Panc1 (cell line): ENCODE data around the gene SOX8. TPM values are rescaled to one million over a fixed set of nuclear protein-coding genes. Genes with fewer than 3 reads are reported as not detected.

Source experiments
- ATAC-seq: fragments of 200-7000 bp; cut with Tn5 transposase; 2 replicates; pipeline ENCODE4 v1.9.1; 2020; ENCODE audit warnings: mild to moderate bottlenecking, moderate library complexity
- BruUV-seq: library from RNA; stranded (reverse); fragments of 400-500 nt; replicated peaks from 2 replicates; lab custom pipeline; 2021; lab: Mats Ljungman, UMichigan
- CTCF ChIA-PET: fragments of 300-600 bp; sonication (Branson Sonifier 250); formaldehyde crosslinking; loops from one replicate; lab custom pipeline; 2022; ENCODE audit warnings: antibody characterized with exemption; lab: Charles Lee
- POLR2A ChIA-PET: fragments of 300-600 bp; sonication (Branson Sonifier 250); formaldehyde crosslinking; loops from one replicate; lab custom pipeline; 2022; ENCODE audit warnings: antibody characterized with exemption; lab: Charles Lee
- DNase-seq: peaks from one replicate; pipeline ENCODE4 v3.0.0-alpha.2; 2010; ENCODE audit warnings: low read depth, low spot score
- H3K27ac ChIP-seq: 2 replicates; pipeline ENCODE4 v1.5.1; 2011; ENCODE audit warnings: mild to moderate bottlenecking, low read length, inconsistent platforms
- H3K27me3 ChIP-seq: fragments of 200-500 bp; sonication (Bioruptor generic); 2 replicates; pipeline ENCODE4 v1.6.0; 2014; ENCODE audit warnings: low read length, inconsistent platforms; ENCODE audit not compliant: control insufficient read depth, insufficient read depth
- H3K36me3 ChIP-seq: fragments of 200-500 bp; sonication (Bioruptor generic); 2 replicates; pipeline ENCODE4 v1.5.1; 2014; ENCODE audit warnings: inconsistent platforms, mild to moderate bottlenecking, low read length, moderate library complexity; ENCODE audit not compliant: control insufficient read depth, insufficient read depth
- H3K4me1 ChIP-seq: 2 replicates; pipeline ENCODE4 v1.5.1; 2011; ENCODE audit warnings: inconsistent platforms, mild to moderate bottlenecking, low read length, moderate library complexity; ENCODE audit not compliant: control insufficient read depth, insufficient read depth
- H3K4me3 ChIP-seq, 2 experiments: 2 replicates each; pipeline ENCODE4 v1.5.1; 2011 to 2012; ENCODE audit warnings: low read depth in 2 of 2, low read length in 2 of 2, mild to moderate bottlenecking in 2 of 2, inconsistent platforms in 1 of 2, moderate library complexity in 1 of 2
- H3K9me3 ChIP-seq: fragments of 200-500 bp; sonication (Bioruptor generic); 2 replicates; pipeline ENCODE4 v1.5.1; 2014; ENCODE audit warnings: low read depth, mild to moderate bottlenecking, inconsistent platforms, low read length, moderate library complexity; ENCODE audit not compliant: control insufficient read depth, insufficient read depth
- CTCF ChIP-seq: fragments of 450-650 bp; IDR thresholded peaks from 2 replicates; pipeline ENCODE4 v1.5.1; 2017; ENCODE audit warnings: mild to moderate bottlenecking
- POLR2AphosphoS5 ChIP-seq: IDR thresholded peaks from 2 replicates; pipeline ENCODE4 v1.6.1; 2012; ENCODE audit warnings: mild to moderate bottlenecking, low read depth, low read length, moderate library complexity
- REST ChIP-seq, 2 experiments: IDR thresholded peaks; 2 replicates each; pipeline ENCODE4 v1.6.1; 2011 to 2012; ENCODE audit warnings: low read depth in 2 of 2, control low read depth in 1 of 2, low read length in 1 of 2, mild to moderate bottlenecking in 1 of 2, moderate library complexity in 1 of 2; ENCODE audit not compliant: insufficient read depth in 1 of 2
- SIN3A ChIP-seq: IDR thresholded peaks from 2 replicates; pipeline ENCODE4 v1.6.1; 2012; ENCODE audit warnings: low read depth, mild to moderate bottlenecking, low read length, moderate library complexity, borderline replicate concordance; ENCODE audit not compliant: insufficient read depth
- TCF7L2 ChIP-seq: IDR thresholded peaks from 2 replicates; pipeline ENCODE4 v1.6.1; 2011; ENCODE audit warnings: mild to moderate bottlenecking, low read depth, low read length, inconsistent platforms
- in situ Hi-C: cut with HindIII; loops from 2 replicates; pipeline ENCODE4 v1.10.0; 2016; ENCODE audit warnings: low sequenced_read_pairs, low pct_unique_long_range_greater_than_20kb
- intact Hi-C: fragments of 100-400 bp; cut with micrococcal nuclease; formaldehyde crosslinking; loops from one replicate; pipeline ENCODE4 v1.10.0; 2022; ENCODE audit not compliant: unreplicated experiment
- total RNA-seq: library from RNA; stranded (reverse); gene quantifications from one replicate; pipeline ENCODE4 v1.2.1, GENCODE V29; 2021; ENCODE audit not compliant: unreplicated experiment

Gene SOX8
- total RNA-seq, 1 experiment from 2014 or later, result 1.8 TPM

DNA sequence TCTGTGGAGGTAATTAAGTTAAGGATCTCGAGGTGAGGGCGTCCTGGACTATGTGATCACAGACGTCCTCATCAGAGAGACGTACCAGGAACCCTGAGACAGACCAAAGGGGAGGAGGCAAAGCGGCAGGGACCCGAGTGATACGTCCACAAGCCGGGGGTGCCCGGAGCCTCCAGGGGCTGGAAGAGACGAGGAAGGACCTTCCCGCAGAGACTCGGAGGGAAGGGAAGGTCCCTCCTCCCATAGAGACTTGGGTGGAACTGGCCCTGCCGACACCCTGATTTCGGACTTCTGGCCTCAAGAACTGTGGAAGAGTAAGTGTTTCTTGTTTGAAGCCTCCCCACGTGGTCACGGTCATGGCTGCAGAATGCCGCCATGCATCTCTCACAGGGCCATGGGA lies 41.6 kb upstream of the SOX8 start:
- Histone ChIP-seq H3K27ac (no peak overlapping the region), H3K27me3 (no peaks in the 10 kb centered on the region), H3K36me3 (no peaks in the 10 kb centered on the region), H3K4me1 (no peaks in the 10 kb centered on the region), H3K9me3 (peaks cover 10% of the 10 kb centered on the region; the same call in 1 of the 2 replicates), H3K4me3 (no peak overlapping the region)
- in situ Hi-C loops (loop anchor here (5.0 kb wide), 1 partner anchor 37 kb away; no protein-coding TSS in a partner anchor), intact Hi-C loops (no loop called here)
- TF ChIP-seq POLR2AphosphoS5 (no peak), REST (IDR thresholded peaks at IDR 0.05; ENCODE audit: insufficient read depth in 1 of 2, low read depth in 2 of 2, low read length in 1 of 2) (no peak), CTCF (no peak), SIN3A (no peak), TCF7L2 (no peak)
- ATAC-seq (no peak), DNase-seq (no peak)
- ChIA-PET POLR2A (no interaction called here), CTCF (no interaction called here)
- BruUV-seq, result no TSS peak

DNA sequence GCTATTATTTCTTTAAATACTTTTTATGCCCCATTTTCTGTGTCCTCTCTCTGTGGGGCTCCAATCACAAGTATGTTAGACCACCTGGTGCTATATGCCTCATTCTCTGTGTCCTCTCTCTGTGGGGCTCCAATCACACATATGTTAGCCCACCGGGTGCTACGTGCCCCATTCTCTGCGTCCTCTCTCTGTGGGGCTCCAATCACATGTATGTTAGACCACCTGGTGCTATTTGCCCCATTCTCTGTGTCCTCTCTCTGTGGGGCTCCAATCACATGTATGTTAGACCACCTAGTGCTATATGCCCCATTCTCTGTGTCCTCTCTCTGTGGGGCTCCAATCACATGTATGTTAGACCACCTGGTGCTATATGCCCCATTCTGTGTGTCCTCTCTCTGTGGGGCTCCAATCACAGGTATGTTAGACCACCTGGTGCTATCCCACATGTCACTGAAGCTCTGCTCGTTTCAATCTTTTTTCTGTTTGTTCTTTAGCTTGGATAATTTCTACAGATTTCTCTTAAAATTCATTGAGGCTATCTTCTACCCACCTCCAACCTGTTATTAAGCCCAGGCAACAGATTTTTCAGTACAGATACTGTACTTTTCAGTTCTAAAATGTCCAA lies 39.0 kb upstream of the SOX8 start:
- no peak for TF ChIP-seq REST (IDR thresholded peaks at IDR 0.05; ENCODE audit: insufficient read depth in 1 of 2, low read depth in 2 of 2, low read length in 1 of 2)
- no peak for TF ChIP-seq CTCF
- no peak for TF ChIP-seq SIN3A
- TF ChIP-seq TCF7L2, result no peak
- TF ChIP-seq POLR2AphosphoS5, result no peak
- CTCF ChIA-PET, result no interaction called here

More for the DNA sequence above, 39.0 kb upstream of the SOX8 start:
- Histone ChIP-seq H3K27me3 (no peaks in the 10 kb centered on the region), H3K4me3 (no peak overlapping the region), H3K4me1 (no peaks in the 10 kb centered on the region), H3K36me3 (no peaks in the 10 kb centered on the region), H3K9me3 (peaks cover 10% of the 10 kb centered on the region; the same call in 1 of the 2 replicates), H3K27ac (no peak overlapping the region)
- POLR2A ChIA-PET, result no interaction called here
- in situ Hi-C loops (no loop called here), intact Hi-C loops (no loop called here)
- ATAC-seq, result no peak
- no peak for DNase-seq
- BruUV-seq, result no TSS peak
